Right ventricle myocardium superior (tissue), 1 donor: ENCODE data around the gene CGREF1. TPM values are rescaled to one million over a fixed set of nuclear protein-coding genes. Genes with fewer than 3 reads are reported as not detected.

ENCODE experiments used
- ATAC-seq: fragments of 200-7000 bp; cut with Tn5 transposase; one replicate; pipeline ENCODE4 v1.9.1; 2020; ENCODE audit warnings: mild to moderate bottlenecking; ENCODE audit not compliant: poor library complexity
- DNase-seq: peaks from one replicate; pipeline ENCODE4 v3.0.0-alpha.2; 2020
- intact Hi-C: fragments of 100-400 bp; cut with DNase I; formaldehyde crosslinking; loops from one replicate; pipeline ENCODE4 v1.11.2; 2022
- total RNA-seq: library from RNA; stranded (reverse); fragmentation: NEBNext Ultra II Directional; extraction: Animal tissue kit (Norgen Biotek cat#: 25700); gene quantifications from one replicate; pipeline ENCODE4 v1.2.1, GENCODE V29; 2021
- donor health status: DM: no; HTN: yes; CAD: no; lungs with severe emphysema.

The CGREF1 gene
- total RNA-seq, 1 donor from 2014 or later: 1.4 TPM

GRCh38 chr2:27069961-27070618 is 48.8 kb downstream of the CGREF1 start:
- intact Hi-C loops: no loop called here
- DNase-seq (no peak), ATAC-seq (no peak)

GRCh38 chr2:27069436-27069835 is 49.5 kb downstream of the CGREF1 start:
- DNase-seq (no peak), ATAC-seq (no peak)
- intact Hi-C loops: no loop called here

GRCh38 chr2:27067385-27067784 is 51.5 kb downstream of the CGREF1 start:
- no peak for ATAC-seq
- no peak for DNase-seq
- intact Hi-C loops: no loop called here

GRCh38 chr2:27065128-27065527 is 53.8 kb downstream of the CGREF1 start:
- intact Hi-C loops: no loop called here
- DNase-seq (no peak), ATAC-seq (no peak)

GRCh38 chr2:27060323-27060722 is 58.6 kb downstream of the CGREF1 start:
- ATAC-seq (no peak), DNase-seq (no peak)
- intact Hi-C loops: no loop called here

GRCh38 chr2:27059141-27059820 is 59.6 kb downstream of the CGREF1 start:
- intact Hi-C loops: no loop called here
- no peak for ATAC-seq
- DNase-seq: no peak

- intact Hi-C loops: no loop called here
- ATAC-seq (no peak), DNase-seq (no peak)
Observed at GRCh38 chr2:27058210-27058609, 60.7 kb downstream of the CGREF1 start.

- no peak for ATAC-seq
- DNase-seq: no peak
- intact Hi-C loops: no loop called here
Observed at GRCh38 chr2:27057184-27057583, 61.7 kb downstream of the CGREF1 start.

- DNase-seq (no peak), ATAC-seq (no peak)
- intact Hi-C loops: no loop called here
Observed at GRCh38 chr2:27054721-27055120, 64.2 kb downstream of the CGREF1 start.

GRCh38 chr2:27053776-27054175 is 65.2 kb downstream of the CGREF1 start:
- DNase-seq: no peak
- intact Hi-C loops: no loop called here
- no peak for ATAC-seq

- DNase-seq (no peak), ATAC-seq (no peak)
- intact Hi-C loops: no loop called here
Observed at GRCh38 chr2:27053321-27053720, 65.6 kb downstream of the CGREF1 start.

GRCh38 chr2:27051902-27052645 is 66.9 kb downstream of the CGREF1 start:
- ATAC-seq: no peak
- DNase-seq: peak; percentile 63
- intact Hi-C loops: no loop called here

- DNase-seq (peak; percentile 97), ATAC-seq (peak; percentile 86)
- intact Hi-C loops: no loop called here
Observed at GRCh38 chr2:27050996-27051901, 67.7 kb downstream of the CGREF1 start, which contains the start of gene AGBL5. TSS of gene AGBL5 (plus strand) at chr2:27051668. CDS start at chr2:27052959, 1,291 bp downstream.

Other genes with a start within 250 kb of the CGREF1 start
- gene MAPRE3, start 148.5 kb downstream of the CGREF1 start, total RNA-seq: 57.9 TPM
- 28.2 TPM for gene TMEM214, start 86.2 kb downstream of the CGREF1 start, total RNA-seq
- gene AGBL5, start 67.5 kb downstream of the CGREF1 start, total RNA-seq: 6.8 TPM
- gene OST4, start 47.5 kb downstream of the CGREF1 start, total RNA-seq: 393 TPM
- 17.4 TPM for gene EMILIN1, start 40.5 kb downstream of the CGREF1 start, total RNA-seq
- gene KHK, start 32.4 kb downstream of the CGREF1 start, total RNA-seq: 3.3 TPM
- gene ABHD1, start 4.7 kb upstream of the CGREF1 start, total RNA-seq: 4.0 TPM
- 50.6 TPM for gene PREB, start 15.5 kb upstream of the CGREF1 start, total RNA-seq
- not detected for gene PRR30, start 20.3 kb upstream of the CGREF1 start, total RNA-seq
- not detected for gene TCF23, start 29.9 kb upstream of the CGREF1 start, total RNA-seq
- 109 TPM for gene ATRAID, start 92.9 kb upstream of the CGREF1 start, total RNA-seq
- gene SLC5A6, start 93.1 kb upstream of the CGREF1 start, total RNA-seq: 12.3 TPM
- 8.6 TPM for gene CAD, start 98.2 kb upstream of the CGREF1 start, total RNA-seq
- 10.4 TPM for gene SLC30A3, start 143.9 kb upstream of the CGREF1 start, total RNA-seq
- gene DNAJC5G, start 156.3 kb upstream of the CGREF1 start, total RNA-seq: 2.3 TPM
- 301 TPM for gene TRIM54, start 163.3 kb upstream of the CGREF1 start, total RNA-seq
- 0.59 TPM for gene UCN, start 189.3 kb upstream of the CGREF1 start, total RNA-seq
- gene MPV17, start 204.0 kb upstream of the CGREF1 start, total RNA-seq: 37.2 TPM
- 14.6 TPM for gene GTF3C2, start 237.6 kb upstream of the CGREF1 start, total RNA-seq